Stimulated activated CD4-positive, alpha-beta T cell treated with anti-CD3 and anti-CD28 coated beads, TNF-alpha, amount 100 ng/mL, for 48 hours (primary cell): ENCODE measurements around the gene EXOSC5.
"Not testable (repeated sequence)": the region's sequence is repeated elsewhere in the genome, so short reads cannot be mapped to it uniquely, and the experiment has no call there.

ENCODE experiments used
- DNase-seq, 3 donors: peaks; one replicate each; pipeline ENCODE4 v3.0.0-alpha.2; 2020; ENCODE audit warnings: low read depth in 3 of 3

EXOSC5 gene

DNA sequence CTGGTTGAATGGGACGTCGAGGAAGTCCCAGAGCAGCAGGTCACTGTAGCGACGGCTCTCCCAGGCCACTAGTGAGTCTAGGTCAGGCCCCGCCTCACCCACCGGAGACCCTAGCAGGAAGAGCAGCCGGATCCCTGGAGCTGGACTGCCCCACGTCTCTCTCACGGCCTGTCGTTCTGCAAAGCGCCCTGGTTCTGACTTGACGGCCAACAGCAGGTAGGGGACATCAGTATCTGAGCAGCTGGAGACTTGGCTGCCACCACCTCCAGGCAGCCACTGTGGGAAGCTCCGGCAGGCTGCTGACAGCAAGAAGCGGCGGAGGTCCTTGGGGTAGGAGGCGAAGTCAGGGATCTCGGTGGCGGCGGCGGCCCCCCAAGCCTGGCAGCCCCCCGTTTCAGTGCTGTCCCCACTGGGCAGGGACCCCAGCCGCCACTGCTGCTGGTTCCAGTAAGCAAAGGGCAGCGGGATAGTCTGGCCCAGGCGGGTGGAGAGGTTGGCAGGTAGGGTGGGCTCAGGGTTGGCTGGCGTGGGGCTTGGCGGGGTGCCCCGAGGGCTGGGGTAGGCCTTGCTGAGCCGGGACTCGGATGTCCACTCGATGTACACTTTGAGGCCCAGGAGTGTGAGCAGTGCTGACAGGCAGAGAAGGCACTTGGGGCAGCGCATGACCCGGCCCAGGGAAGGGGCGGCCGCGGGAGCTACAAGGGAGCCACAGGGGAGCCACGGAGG, 29.1 kb upstream of the EXOSC5 start:
- no peak for DNase-seq

DNA sequence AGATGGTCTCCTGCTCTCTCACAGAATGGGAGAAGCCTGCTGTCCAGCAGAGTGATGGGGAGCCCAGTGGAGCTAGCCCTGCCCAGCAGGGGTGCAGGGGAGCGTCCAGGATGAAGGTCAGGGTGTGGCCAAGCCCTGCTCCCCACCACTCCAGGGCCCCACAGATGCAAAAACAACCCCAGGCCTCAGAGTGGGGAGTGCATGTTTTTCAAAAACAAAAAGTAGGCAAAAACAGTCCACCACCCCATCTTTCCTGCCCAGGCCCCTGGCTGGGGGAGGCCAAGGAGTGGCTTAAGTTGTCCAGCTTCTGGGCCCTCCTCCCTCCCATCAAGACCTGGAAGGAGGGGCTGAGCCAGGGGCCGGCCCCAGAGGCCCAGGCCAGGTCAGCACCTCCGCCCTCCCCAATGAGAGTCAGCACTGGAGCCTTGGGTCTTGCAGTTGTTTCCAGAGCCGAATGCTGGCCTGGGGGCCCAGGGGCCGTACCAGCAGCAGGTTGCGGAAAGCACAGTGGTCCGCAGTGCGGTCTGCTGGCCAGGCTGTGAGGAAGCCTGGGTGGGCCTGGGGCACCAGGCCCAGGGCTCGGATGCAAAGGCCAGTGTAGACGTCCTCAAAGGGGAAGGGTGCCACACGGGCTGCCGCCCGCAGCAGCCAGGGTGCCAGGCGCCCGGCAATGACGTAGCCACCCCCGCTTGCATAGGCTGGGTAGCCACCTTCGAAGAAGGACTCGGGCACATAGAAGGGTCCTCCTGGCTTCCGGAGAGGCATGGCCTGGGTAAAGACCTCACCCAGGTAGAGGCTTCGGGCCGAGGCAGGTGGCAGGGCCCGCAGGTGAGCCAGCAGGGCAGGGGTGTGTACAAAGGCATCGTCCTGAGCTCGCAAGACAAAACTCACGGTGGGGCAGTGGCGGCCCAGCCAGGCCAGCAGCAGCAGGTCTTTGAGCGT, 28.3 kb upstream of the EXOSC5 start:
- no peak for DNase-seq

DNA sequence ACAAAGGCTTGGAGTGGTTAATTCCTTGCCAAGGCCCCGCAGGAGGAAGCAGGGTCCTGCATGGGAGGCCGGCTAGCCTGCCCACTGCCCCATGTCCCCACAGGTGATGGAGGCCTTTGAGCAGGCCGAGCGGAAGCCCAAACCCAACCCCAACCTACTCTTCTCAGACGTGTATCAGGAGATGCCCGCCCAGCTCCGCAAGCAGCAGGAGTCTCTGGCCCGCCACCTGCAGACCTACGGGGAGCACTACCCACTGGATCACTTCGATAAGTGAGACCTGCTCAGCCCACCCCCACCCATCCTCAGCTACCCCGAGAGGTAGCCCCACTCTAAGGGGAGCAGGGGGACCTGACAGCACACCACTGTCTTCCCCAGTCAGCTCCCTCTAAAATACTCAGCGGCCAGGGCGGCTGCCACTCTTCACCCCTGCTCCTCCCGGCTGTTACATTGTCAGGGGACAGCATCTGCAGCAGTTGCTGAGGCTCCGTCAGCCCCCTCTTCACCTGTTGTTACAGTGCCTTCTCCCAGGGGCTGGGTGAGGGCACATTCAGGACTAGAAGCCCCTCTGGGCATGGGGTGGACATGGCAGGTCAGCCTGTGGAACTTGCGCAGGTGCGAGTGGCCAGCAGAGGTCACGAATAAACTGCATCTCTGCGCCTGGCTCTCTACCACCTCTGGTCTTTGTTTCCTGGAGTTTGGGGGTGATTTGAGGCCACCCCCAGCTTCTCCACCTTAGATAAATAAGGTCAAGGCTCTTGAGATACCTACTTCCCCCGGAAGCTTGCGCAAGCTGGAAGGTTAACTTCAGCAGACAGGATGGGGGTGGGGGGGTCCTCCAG, 27.4 kb upstream of the EXOSC5 start:
- DNase-seq = no peak

DNA sequence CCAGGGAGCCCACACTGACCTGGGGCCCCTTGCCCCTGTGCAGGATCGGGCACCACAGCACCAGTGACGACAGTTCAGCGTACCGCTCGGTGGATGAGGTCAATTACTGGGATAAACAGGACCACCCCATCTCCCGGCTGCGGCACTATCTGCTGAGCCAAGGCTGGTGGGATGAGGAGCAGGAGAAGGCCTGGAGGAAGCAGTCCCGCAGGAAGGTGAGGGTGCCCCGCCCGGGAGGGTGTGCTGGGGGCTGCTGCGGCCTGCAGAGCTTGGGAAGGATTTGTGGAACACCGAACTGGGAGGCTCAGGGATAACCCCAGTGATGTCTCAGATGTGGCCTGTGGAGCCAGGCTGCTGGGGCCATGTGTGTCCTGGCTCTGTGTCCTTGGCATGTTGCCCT, 25.8 kb upstream of the EXOSC5 start:
- DNase-seq = no peak

DNA sequence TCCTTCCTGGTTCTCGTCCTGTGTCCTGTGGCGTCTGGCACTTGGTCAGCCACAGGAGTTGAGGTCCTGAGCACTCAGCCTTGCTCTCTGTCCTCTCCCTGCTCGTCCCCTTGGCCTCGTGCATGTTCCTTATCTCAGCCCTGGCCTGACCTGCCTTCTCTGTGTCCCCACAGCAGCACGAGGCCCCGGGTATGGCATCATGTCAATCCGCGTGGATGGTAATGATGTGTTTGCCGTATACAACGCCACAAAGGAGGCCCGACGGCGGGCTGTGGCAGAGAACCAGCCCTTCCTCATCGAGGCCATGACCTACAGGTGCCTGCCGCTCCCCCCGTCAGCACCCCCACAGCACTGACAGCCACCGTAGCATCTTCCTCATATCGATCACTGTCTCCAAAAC, 25.3 kb upstream of the EXOSC5 start:
- DNase-seq = no peak

DNA sequence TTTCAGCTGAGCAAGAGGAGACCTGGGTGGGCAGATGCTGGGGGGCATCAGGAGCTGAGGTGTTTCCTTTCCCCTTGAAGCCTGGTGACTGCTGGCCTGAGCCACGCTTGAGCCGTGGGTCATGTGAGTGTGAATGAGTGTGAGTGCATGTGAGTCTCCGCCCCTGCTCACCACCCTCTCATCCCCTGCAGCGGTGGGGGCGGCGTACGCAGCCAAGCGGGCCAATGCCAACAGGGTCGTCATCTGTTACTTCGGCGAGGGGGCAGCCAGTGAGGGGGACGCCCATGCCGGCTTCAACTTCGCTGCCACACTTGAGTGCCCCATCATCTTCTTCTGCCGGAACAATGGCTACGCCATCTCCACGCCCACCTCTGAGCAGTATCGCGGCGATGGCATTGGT, 24.8 kb upstream of the EXOSC5 start:
- no peak for DNase-seq

GRCh38 chr19:41421314-41421713, 24.2 kb upstream of the EXOSC5 start:
- no peak for DNase-seq

GRCh38 chr19:41420101-41420880, 23.1 kb upstream of the EXOSC5 start:
- DNase-seq = no peak

GRCh38 chr19:41416194-41416674, 19.1 kb upstream of the EXOSC5 start:
- no peak for DNase-seq

- no peak for DNase-seq
Measured at GRCh38 chr19:41415154-41415571, 18.0 kb upstream of the EXOSC5 start.

DNA sequence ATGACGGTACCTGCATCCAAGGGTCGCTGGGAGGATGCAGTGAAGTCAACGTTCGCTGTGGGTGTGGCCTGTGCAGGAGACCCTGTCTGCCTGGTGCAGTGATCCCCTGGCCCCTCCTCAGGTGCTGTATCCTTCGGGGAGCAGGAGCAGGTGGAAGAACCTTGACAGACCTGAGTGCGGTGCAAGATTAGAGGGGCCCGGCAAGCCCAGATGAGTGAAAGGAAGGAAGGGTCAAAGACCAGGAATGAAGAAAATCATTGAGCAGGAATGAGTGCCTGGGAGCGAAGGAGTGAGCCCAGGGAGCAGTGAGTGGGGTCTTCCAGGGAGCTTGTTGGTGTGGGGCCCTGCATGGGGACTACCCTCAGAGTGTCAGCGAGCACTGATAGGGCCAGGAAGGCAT, 17.3 kb upstream of the EXOSC5 start:
- DNase-seq = no peak

DNA sequence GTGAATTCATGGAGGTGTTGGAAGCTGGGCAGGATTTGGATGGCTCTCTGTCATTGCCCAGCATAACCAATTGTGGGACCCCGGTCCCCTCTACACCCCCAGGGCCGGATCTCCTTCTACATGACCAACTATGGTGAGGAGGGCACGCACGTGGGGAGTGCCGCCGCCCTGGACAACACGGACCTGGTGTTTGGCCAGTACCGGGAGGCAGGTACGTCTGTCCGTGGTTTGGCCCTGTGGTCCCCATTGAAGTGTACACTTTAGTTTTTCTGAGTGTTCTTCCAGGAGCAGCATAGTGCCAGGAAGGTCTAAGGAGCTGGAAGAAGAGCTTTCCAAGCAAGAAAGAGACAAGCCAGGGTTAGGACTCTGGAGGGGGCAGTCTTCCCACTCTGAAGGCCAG, 16.8 kb upstream of the EXOSC5 start:
- DNase-seq = no peak

- no peak for DNase-seq
Measured at GRCh38 chr19:41412953-41413352, 15.8 kb upstream of the EXOSC5 start.

GRCh38 chr19:41411968-41412265, 14.8 kb upstream of the EXOSC5 start:
- DNase-seq = no peak

GRCh38 chr19:41411100-41411967, 14.2 kb upstream of the EXOSC5 start:
- DNase-seq = no peak

- DNase-seq = no peak
Measured at GRCh38 chr19:41410336-41411054, 13.3 kb upstream of the EXOSC5 start.

GRCh38 chr19:41409288-41409687, 12.1 kb upstream of the EXOSC5 start:
- no peak for DNase-seq

DNA sequence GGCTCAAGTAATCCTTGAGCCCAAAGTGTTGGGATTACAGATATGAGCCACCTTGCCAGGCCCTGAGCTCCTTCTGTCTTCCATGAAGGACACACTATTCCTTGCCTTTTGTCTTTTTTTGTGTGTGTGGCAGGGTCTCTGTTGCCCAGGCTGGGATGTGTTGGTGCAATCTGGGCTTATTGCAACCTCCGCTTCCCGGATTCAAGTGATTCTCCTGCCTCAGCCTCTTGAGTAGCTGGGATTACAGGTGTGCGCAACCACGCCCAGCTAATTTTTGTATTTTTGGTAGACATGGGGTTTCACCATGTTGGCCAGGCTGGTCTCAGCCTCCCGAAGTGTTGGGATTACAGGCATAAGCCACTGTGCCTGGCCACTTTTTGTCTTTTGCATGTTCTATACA, 11.7 kb upstream of the EXOSC5 start:
- not testable (repeated sequence) for DNase-seq

- no peak for DNase-seq
Measured at GRCh38 chr19:41408256-41408655, 11.1 kb upstream of the EXOSC5 start.

DNA sequence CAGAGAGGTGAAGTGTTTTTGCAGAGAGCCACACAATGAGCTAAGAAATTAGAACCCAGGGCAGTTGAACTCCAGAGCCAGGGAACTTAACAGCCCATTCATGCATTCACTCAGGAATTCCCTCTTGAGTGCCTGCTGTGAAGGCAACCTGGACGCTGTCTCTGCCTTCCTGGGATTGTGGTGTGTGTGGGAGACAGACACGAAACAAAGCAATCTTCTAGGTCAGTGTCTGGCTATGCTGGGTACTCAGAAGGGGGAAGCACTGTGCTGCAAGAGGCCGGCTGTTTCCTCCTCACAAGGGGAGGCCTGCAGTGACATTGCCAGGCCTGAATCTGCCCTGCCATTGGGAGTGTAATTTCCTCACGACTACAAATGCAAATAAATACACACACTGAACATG, 10.1 kb upstream of the EXOSC5 start:
- no peak for DNase-seq
